Keratinocyte (primary cell): Measurements from ENCODE around the gene CACNG5. TPM values are rescaled to one million over a fixed set of nuclear protein-coding genes. Genes with fewer than 3 reads are reported as not detected.
"Not testable (repeated sequence)": the region's sequence is repeated elsewhere in the genome, so short reads cannot be mapped to it uniquely, and the experiment has no call there.

Experiments
- DNase-seq: peaks from one replicate; pipeline ENCODE4 v3.0.0-alpha.2; 2011; ENCODE audit warnings: low read depth, missing footprints, low spot score
- FAIRE-seq: peaks from 2 replicates; lab custom pipeline; 2011; peaks lifted over from hg19 to GRCh38; lab: Jason Lieb, UNC
- H2AFZ ChIP-seq: 2 replicates; pipeline ENCODE4 v1.6.0; 2012; ENCODE audit warnings: low read length, control low read depth, inconsistent platforms; ENCODE audit not compliant: control insufficient read depth
- H3K27ac ChIP-seq: 2 replicates; pipeline ENCODE4 v1.5.1; 2011; ENCODE audit warnings: low read length; ENCODE audit not compliant: control insufficient read depth, insufficient read depth
- H3K27me3 ChIP-seq: 3 replicates; pipeline ENCODE4 v1.6.0; 2011; ENCODE audit warnings: low read length; ENCODE audit not compliant: control insufficient read depth, insufficient read depth; ENCODE audit errors: extremely low read depth
- H3K36me3 ChIP-seq, 2 experiments: 2 replicates in 1 of 2; 3 replicates in 1 of 2; pipeline ENCODE4 v1.5.1; 2011; ENCODE audit warnings: low read length in 2 of 2, mild to moderate bottlenecking in 1 of 2; ENCODE audit not compliant: control insufficient read depth in 2 of 2, insufficient read depth in 2 of 2; ENCODE audit errors: extremely low read depth in 1 of 2
- H3K4me1 ChIP-seq: 3 replicates; pipeline ENCODE4 v1.5.1; 2011; ENCODE audit warnings: low read length; ENCODE audit not compliant: control insufficient read depth, insufficient read depth; ENCODE audit errors: extremely low read depth
- H3K4me2 ChIP-seq: 3 replicates; pipeline ENCODE4 v1.6.0; 2011; ENCODE audit warnings: low read depth, low read length; ENCODE audit not compliant: control insufficient read depth, insufficient read depth; ENCODE audit errors: extremely low read depth
- H3K4me3 ChIP-seq, 3 experiments: fragments of 200-600 bp in 1 of 3; sonication (generic) in 1 of 3; 2 replicates in 2 of 3; 3 replicates in 1 of 3; pipeline ENCODE4 v1.5.1; 2011 to 2016; ENCODE audit warnings: low read length in 3 of 3, mild to moderate bottlenecking in 3 of 3, control low read depth in 2 of 3, inconsistent platforms in 1 of 3, low read depth in 1 of 3, mixed read lengths in 1 of 3, mixed run types in 1 of 3, moderate library complexity in 1 of 3; ENCODE audit not compliant: control insufficient read depth in 2 of 3, insufficient read depth in 2 of 3; ENCODE audit errors: extremely low read depth in 1 of 3
- H3K79me2 ChIP-seq: 2 replicates; pipeline ENCODE4 v1.6.0; 2012; ENCODE audit warnings: low read length; ENCODE audit not compliant: control insufficient read depth, insufficient read depth
- H3K9ac ChIP-seq: 3 replicates; pipeline ENCODE4 v1.6.0; 2011; ENCODE audit warnings: low read length; ENCODE audit not compliant: control insufficient read depth, insufficient read depth; ENCODE audit errors: extremely low read depth
- H3K9me1 ChIP-seq: 3 replicates; pipeline ENCODE4 v1.6.0; 2011; ENCODE audit warnings: low read length; ENCODE audit not compliant: control insufficient read depth, insufficient read depth; ENCODE audit errors: extremely low read depth
- H3K9me3 ChIP-seq: 2 replicates; pipeline ENCODE4 v1.5.1; 2012; ENCODE audit warnings: low read depth, low read length; ENCODE audit not compliant: control insufficient read depth
- H4K20me1 ChIP-seq: 3 replicates; pipeline ENCODE4 v1.6.0; 2011; ENCODE audit warnings: low read length; ENCODE audit not compliant: control insufficient read depth, insufficient read depth; ENCODE audit errors: extremely low read depth
- CTCF ChIP-seq, 3 experiments: IDR thresholded peaks in 1 of 3; conservative IDR thresholded peaks in 1 of 3; optimal IDR thresholded peaks in 1 of 3; 2 replicates in 2 of 3; 3 replicates in 1 of 3; pipeline versions ENCODE3 to v1.5.1; 2011; ENCODE audit warnings: low read length in 3 of 3, mild to moderate bottlenecking in 3 of 3, moderate library complexity in 2 of 3, control low read depth in 1 of 3, inconsistent platforms in 1 of 3; ENCODE audit not compliant: insufficient read depth in 2 of 3; ENCODE audit errors: extremely low read depth in 1 of 3
- EZH2 ChIP-seq: IDR thresholded peaks from one replicate; pipeline ENCODE4 v1.6.1; 2012; ENCODE audit warnings: inconsistent platforms, mild to moderate bottlenecking, low read length, moderate library complexity
- dilution Hi-C: fragments of 300-500 bp; cut with MboI; formaldehyde crosslinking; loops from one replicate; pipeline ENCODE4 v1.7.0; 2020; ENCODE audit warnings: low sequenced_read_pairs; ENCODE audit not compliant: extremely low pct_ligation_motif_present
- polyA plus RNA-seq, 5 experiments: library from polyadenylated mRNA; depleted of rRNA in 3 of 5; stranded (reverse) in 3 of 5; stranded (forward) in 1 of 5; unstranded in 1 of 5; fragments of >200 nt; gene quantifications; 1 replicate in 1 of 5; 2 replicates in 3 of 5; 3 replicates in 1 of 5; pipeline versions ENCODE4 v1.2.1 to v1.2.3, GENCODE V29; 2011 to 2012; ENCODE audit warnings: missing spikeins in 2 of 5, low read depth in 1 of 5, low replicate concordance in 1 of 5

CACNG5 gene
- polyA plus RNA-seq, 1 donor (not counting 4 experiments of a cell fraction or from before 2014, with no cell fraction given): not detected

- Histone ChIP-seq H3K4me1 (peaks cover 3% of the 10 kb centered on the region), H3K4me2 (no peak overlapping the region), H3K27me3 (peaks cover 6% of the 10 kb centered on the region), H2AFZ (no peak overlapping the region), H4K20me1 (no peaks in the 10 kb centered on the region), H3K9me1 (no peaks in the 10 kb centered on the region), H3K9me3 (no peaks in the 10 kb centered on the region), H3K36me3 (no peaks in the 10 kb centered on the region), H3K79me2 (no peaks in the 10 kb centered on the region), H3K4me3 (no peak overlapping the region), H3K9ac (no peak overlapping the region), H3K27ac (no peak overlapping the region)
- TF ChIP-seq EZH2: no peak
- no peak for TF ChIP-seq CTCF (optimal IDR thresholded peaks at IDR 0.05 in 1 of 3, IDR thresholded peaks at IDR 0.05 in 1 of 3, conservative IDR thresholded peaks at IDR 0.05 in 1 of 3; ENCODE audit: extremely low read depth in 1 of 3, insufficient read depth in 2 of 3, low read length in 3 of 3)
- DNase-seq (no peak), FAIRE-seq (no peak)
- dilution Hi-C loops: no loop called here
Measured at GRCh38 chr17:66898536-66898935, 63.6 kb downstream of the CACNG5 start.

GRCh38 chr17:66900126-66901010 is 65.5 kb downstream of the CACNG5 start:
- H4K20me1 ChIP-seq: no peaks in the 10 kb centered on the region
- H3K4me3 ChIP-seq: no peak overlapping the region
- H3K36me3 ChIP-seq: no peaks in the 10 kb centered on the region
- dilution Hi-C loops: no loop called here
- H2AFZ ChIP-seq: peak overlapping the region; percentile 8
- no peaks in the 10 kb centered on the region for H3K9me1 ChIP-seq
- no peak overlapping the region for H3K4me2 ChIP-seq
- FAIRE-seq: no peak
- no peaks in the 10 kb centered on the region for H3K9me3 ChIP-seq
- H3K4me1 ChIP-seq: peaks cover 12% of the 10 kb centered on the region
- DNase-seq: no peak
- H3K9ac ChIP-seq: no peak overlapping the region
- H3K27me3 ChIP-seq: no peaks in the 10 kb centered on the region
- H3K27ac ChIP-seq: no peak overlapping the region
- no peaks in the 10 kb centered on the region for H3K79me2 ChIP-seq
- no peak for TF ChIP-seq EZH2
- peak in 2 of 3 experiments; percentile 11 to 33 for TF ChIP-seq CTCF (optimal IDR thresholded peaks at IDR 0.05 in 1 of 3, IDR thresholded peaks at IDR 0.05 in 1 of 3, conservative IDR thresholded peaks at IDR 0.05 in 1 of 3; ENCODE audit: extremely low read depth in 1 of 3, insufficient read depth in 2 of 3, low read length in 3 of 3)

- H3K27me3 ChIP-seq, H3K27ac ChIP-seq, H3K79me2 ChIP-seq, DNase-seq, FAIRE-seq, H3K4me3 ChIP-seq, H3K4me2 ChIP-seq, H3K9ac ChIP-seq, H4K20me1 ChIP-seq, H3K36me3 ChIP-seq, H2AFZ ChIP-seq, H3K9me3 ChIP-seq, dilution Hi-C loops, H3K9me1 ChIP-seq: not testable (repeated sequence)
- H3K4me1 ChIP-seq: peaks cover 19% of the 10 kb centered on the region
Measured at GRCh38 chr17:66903296-66903695, 68.4 kb downstream of the CACNG5 start.
